BJ (cell line): ENCODE results near the gene LHPP. TPM values are rescaled to one million over a fixed set of nuclear protein-coding genes. Genes with fewer than 3 reads are reported as not detected.

ENCODE experiments used
- CTCF ChIA-PET: fragments of 350-600 bp; formaldehyde crosslinking; extraction: SDS; loops from one replicate; lab custom pipeline; 2021; ENCODE audit warnings: antibody characterized with exemption, inconsistent platforms; lab: Yijun Ruan, JAX
- POLR2A ChIA-PET: fragments of 300-600 bp; sonication (Branson Sonifier 250); formaldehyde crosslinking; extraction: SDS; loops from one replicate; lab custom pipeline; 2021; ENCODE audit warnings: antibody characterized with exemption; lab: Charles Lee
- DNase-seq: peaks from one replicate; pipeline ENCODE4 v3.0.0-alpha.2; 2011; ENCODE audit warnings: low read depth
- H3K27me3 ChIP-seq: 2 replicates; pipeline ENCODE4 v1.6.0; 2011; ENCODE audit warnings: low read length; ENCODE audit not compliant: control insufficient read depth, insufficient read depth
- H3K36me3 ChIP-seq: 2 replicates; pipeline ENCODE4 v1.5.1; 2011; ENCODE audit warnings: low read length; ENCODE audit not compliant: control insufficient read depth, insufficient read depth
- H3K4me3 ChIP-seq: 2 replicates; pipeline ENCODE4 v1.5.1; 2011; ENCODE audit warnings: low read depth, mild to moderate bottlenecking, control low read depth, low read length
- CTCF ChIP-seq: IDR thresholded peaks from 2 replicates; pipeline ENCODE4 v1.5.1; 2011; ENCODE audit warnings: low read depth, mild to moderate bottlenecking, control low read depth, inconsistent platforms, low read length, moderate library complexity; ENCODE audit not compliant: insufficient read depth
- polyA plus RNA-seq: library from polyadenylated mRNA; depleted of rRNA; stranded (reverse); fragments of >200 nt; gene quantifications from 2 replicates; pipeline ENCODE4 v1.2.3, GENCODE V29; 2011

LHPP gene
- polyA plus RNA-seq, 1 experiment, result 23.8 TPM

- POLR2A ChIA-PET, result no interaction called here
- Histone ChIP-seq H3K27me3 (no peaks in the 10 kb centered on the region), H3K36me3 (no peaks in the 10 kb centered on the region), H3K4me3 (no peak overlapping the region)
- no peak for DNase-seq
- CTCF ChIA-PET, result no interaction called here
- TF ChIP-seq CTCF, result no peak
These were observed 150.1 kb downstream of the LHPP start for GRCh38 chr10:124611738-124612137.

GRCh38 chr10:124612611-124613498 lies 151.2 kb downstream of the LHPP start:
- no peaks in the 10 kb centered on the region for H3K36me3 ChIP-seq
- no peaks in the 10 kb centered on the region for H3K27me3 ChIP-seq
- CTCF ChIA-PET, result interaction anchor here (1.9 kb wide), 1 partner anchor 25 kb away, joined by 5 read pairs; no protein-coding TSS in a partner anchor
- POLR2A ChIA-PET, result no interaction called here
- no peak for DNase-seq
- no peak overlapping the region for H3K4me3 ChIP-seq
- TF ChIP-seq CTCF, result no peak

- no peaks in the 10 kb centered on the region for H3K27me3 ChIP-seq
- H3K4me3 ChIP-seq, result no peak overlapping the region
- no peak for DNase-seq
- POLR2A ChIA-PET, result no interaction called here
- no peaks in the 10 kb centered on the region for H3K36me3 ChIP-seq
- TF ChIP-seq CTCF, result no peak
- CTCF ChIA-PET, result interaction anchor here (1.9 kb wide), 1 partner anchor 24 kb away, joined by 5 read pairs; no protein-coding TSS in a partner anchor
These were observed 152.5 kb downstream of the LHPP start for GRCh38 chr10:124614003-124614659.

- no peak for DNase-seq
- ChIA-PET POLR2A (no interaction called here), CTCF (no interaction called here)
- H3K4me3 ChIP-seq, result no peak overlapping the region
- H3K36me3 ChIP-seq, result no peaks in the 10 kb centered on the region
- no peaks in the 10 kb centered on the region for H3K27me3 ChIP-seq
- no peak for TF ChIP-seq CTCF
These were observed 153.6 kb downstream of the LHPP start for GRCh38 chr10:124615259-124615658.
